Erythroblast (primary cell): ENCODE measurements around the gene GRIK1.

ENCODE experiments used
- GATA1 ChIP-seq: IDR thresholded peaks from 2 replicates; pipeline ENCODE4 v1.6.1; 2011; ENCODE audit warnings: low read depth, mild to moderate bottlenecking, control low read depth, low read length, moderate library complexity
- POLR2A ChIP-seq: IDR thresholded peaks from 2 replicates; pipeline ENCODE4 v1.6.1; 2011; ENCODE audit warnings: mild to moderate bottlenecking, low read length

GRCh38 chr21:29825936-29826335, 113.9 kb downstream of the GRIK1 start:
- no peak for TF ChIP-seq POLR2A
- no peak for TF ChIP-seq GATA1
